ENCODE data around the gene ATPAF2.

ATPAF2 gene

GRCh38 chr17:18033442-18034099, 5.4 kb downstream of the ATPAF2 start:
- Histone ChIP-seq H3F3A (ENCODE audit: insufficient read depth) (peaks cover 15% of the 10 kb centered on the region; the same call in 1 of the 2 replicates), H3K4me2 (ENCODE audit: low read depth, low read length, poor library complexity, severe bottlenecking) (no peak overlapping the region), H3K9me2 (replicated peaks; ENCODE audit: insufficient read depth, low read length) (no peaks in the 10 kb centered on the region), H3K36me3 (ENCODE audit: low read length) (no peaks in the 10 kb centered on the region), H4K20me1 (ENCODE audit: low read depth, low read length) (no peaks in the 10 kb centered on the region), H3K79me2 (ENCODE audit: insufficient read depth, low read length) (peaks cover 67% of the 10 kb centered on the region), H3K27me3 (ENCODE audit: low read length) (no peaks in the 10 kb centered on the region), H3K4me3 (ENCODE audit: insufficient read depth, low read length, poor library complexity, severe bottlenecking) (no peak overlapping the region), H3K9ac (ENCODE audit: low read length) (no peak overlapping the region), H2AFZ (ENCODE audit: low read depth, low read length, severe bottlenecking) (no peak overlapping the region), H3K9me3 (ENCODE audit: insufficient read depth, low read length) (no peaks in the 10 kb centered on the region), H3K27ac (ENCODE audit: low read depth, low read length) (no peak overlapping the region)
- TF ChIP-seq EZH2phosphoT487 (conservative IDR thresholded peaks at IDR 0.05; ENCODE audit: low read length), result no peak
- TF ChIP-seq, protein P1, sequence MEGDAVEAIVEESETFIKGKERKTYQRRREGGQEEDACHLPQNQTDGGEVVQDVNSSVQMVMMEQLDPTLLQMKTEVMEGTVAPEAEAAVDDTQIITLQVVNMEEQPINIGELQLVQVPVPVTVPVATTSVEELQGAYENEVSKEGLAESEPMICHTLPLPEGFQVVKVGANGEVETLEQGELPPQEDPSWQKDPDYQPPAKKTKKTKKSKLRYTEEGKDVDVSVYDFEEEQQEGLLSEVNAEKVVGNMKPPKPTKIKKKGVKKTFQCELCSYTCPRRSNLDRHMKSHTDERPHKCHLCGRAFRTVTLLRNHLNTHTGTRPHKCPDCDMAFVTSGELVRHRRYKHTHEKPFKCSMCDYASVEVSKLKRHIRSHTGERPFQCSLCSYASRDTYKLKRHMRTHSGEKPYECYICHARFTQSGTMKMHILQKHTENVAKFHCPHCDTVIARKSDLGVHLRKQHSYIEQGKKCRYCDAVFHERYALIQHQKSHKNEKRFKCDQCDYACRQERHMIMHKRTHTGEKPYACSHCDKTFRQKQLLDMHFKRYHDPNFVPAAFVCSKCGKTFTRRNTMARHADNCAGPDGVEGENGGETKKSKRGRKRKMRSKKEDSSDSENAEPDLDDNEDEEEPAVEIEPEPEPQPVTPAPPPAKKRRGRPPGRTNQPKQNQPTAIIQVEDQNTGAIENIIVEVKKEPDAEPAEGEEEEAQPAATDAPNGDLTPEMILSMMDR (IDR thresholded peaks at IDR 0.05; ENCODE audit: insufficient read depth, low read length, poor library complexity, severe bottlenecking), result peak; percentile 63

- H2AFZ ChIP-seq (ENCODE audit: low read depth, low read length, severe bottlenecking), result no peak overlapping the region
- H3K4me2 ChIP-seq (ENCODE audit: low read depth, low read length, poor library complexity, severe bottlenecking), result no peak overlapping the region
- no peaks in the 10 kb centered on the region for H4K20me1 ChIP-seq (ENCODE audit: low read depth, low read length)
- no peaks in the 10 kb centered on the region for H3K9me3 ChIP-seq (ENCODE audit: insufficient read depth, low read length)
- no peak overlapping the region for H3K27ac ChIP-seq (ENCODE audit: low read depth, low read length)
- no peak overlapping the region for H3K4me3 ChIP-seq (ENCODE audit: insufficient read depth, low read length, poor library complexity, severe bottlenecking)
- no peaks in the 10 kb centered on the region for H3K36me3 ChIP-seq (ENCODE audit: low read length)
- H3F3A ChIP-seq (ENCODE audit: insufficient read depth), result peaks cover 7% of the 10 kb centered on the region; the same call in 1 of the 2 replicates
- H3K9ac ChIP-seq (ENCODE audit: low read length), result no peak overlapping the region
- H3K79me2 ChIP-seq (ENCODE audit: insufficient read depth, low read length), result peaks cover 53% of the 10 kb centered on the region
- TF ChIP-seq EZH2phosphoT487 (conservative IDR thresholded peaks at IDR 0.05; ENCODE audit: low read length), result no peak
- TF ChIP-seq, protein P1 (IDR thresholded peaks at IDR 0.05; ENCODE audit: insufficient read depth, low read length, poor library complexity, severe bottlenecking), result no peak
- H3K27me3 ChIP-seq (ENCODE audit: low read length), result no peaks in the 10 kb centered on the region
- no peaks in the 10 kb centered on the region for H3K9me2 ChIP-seq (replicated peaks; ENCODE audit: insufficient read depth, low read length)
Measured at GRCh38 chr17:18031955-18032354, 7.0 kb downstream of the ATPAF2 start.

DNA sequence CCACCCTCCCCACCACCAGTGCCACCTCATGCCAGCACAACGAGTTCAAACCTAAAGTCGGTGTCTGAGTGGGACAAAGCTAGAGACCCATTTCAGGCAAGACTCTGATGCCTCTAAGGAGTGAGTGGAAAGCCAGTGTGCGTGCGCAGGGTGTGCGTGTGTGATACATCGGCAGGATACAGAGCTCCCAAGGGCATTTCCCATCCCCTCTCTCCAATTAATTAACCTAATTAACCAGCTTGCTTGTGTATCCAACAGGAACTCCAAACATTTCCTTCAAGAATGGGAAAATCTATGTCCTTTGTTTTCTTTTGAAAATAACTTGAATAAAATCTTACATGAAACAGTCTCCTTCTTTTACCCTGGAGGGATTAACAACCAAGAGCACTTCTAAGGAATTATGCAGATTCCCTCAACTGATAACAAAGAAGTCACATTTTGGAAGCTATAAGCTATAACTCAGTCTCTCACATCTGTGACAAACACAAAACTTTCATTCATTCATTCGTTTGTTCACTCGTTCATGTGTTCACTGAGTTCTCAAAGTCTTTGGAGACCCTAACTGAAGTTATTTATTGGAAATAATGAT, 9.9 kb downstream of the ATPAF2 start:
- Histone ChIP-seq H4K20me1 (ENCODE audit: low read depth, low read length) (no peaks in the 10 kb centered on the region), H3K4me2 (ENCODE audit: low read depth, low read length, poor library complexity, severe bottlenecking) (no peak overlapping the region)

More for the DNA sequence above, 9.9 kb downstream of the ATPAF2 start:
- Histone ChIP-seq H3K4me3 (ENCODE audit: insufficient read depth, low read length, poor library complexity, severe bottlenecking) (no peak overlapping the region), H3K9me3 (ENCODE audit: insufficient read depth, low read length) (no peaks in the 10 kb centered on the region), H3K27me3 (ENCODE audit: low read length) (no peaks in the 10 kb centered on the region), H3F3A (ENCODE audit: insufficient read depth) (peaks cover under 1% of the 10 kb centered on the region; the same call in 1 of the 2 replicates), H3K27ac (ENCODE audit: low read depth, low read length) (no peak overlapping the region), H3K79me2 (ENCODE audit: insufficient read depth, low read length) (peaks cover 27% of the 10 kb centered on the region), H2AFZ (ENCODE audit: low read depth, low read length, severe bottlenecking) (no peak overlapping the region), H3K36me3 (ENCODE audit: low read length) (no peaks in the 10 kb centered on the region), H3K9me2 (replicated peaks; ENCODE audit: insufficient read depth, low read length) (no peaks in the 10 kb centered on the region), H3K9ac (ENCODE audit: low read length) (no peak overlapping the region)
- TF ChIP-seq EZH2phosphoT487 (conservative IDR thresholded peaks at IDR 0.05; ENCODE audit: low read length), result no peak
- TF ChIP-seq, protein P1 (IDR thresholded peaks at IDR 0.05; ENCODE audit: insufficient read depth, low read length, poor library complexity, severe bottlenecking), result no peak
